Body of pancreas (tissue), 4 donors: Measurements from ENCODE around the gene GFOD1. TPM values are rescaled to one million over a fixed set of nuclear protein-coding genes. Genes with fewer than 3 reads are reported as not detected.

Experiments
- ATAC-seq: fragments of 150-250 bp; one replicate; pipeline ENCODE4 v1.9.1; 2016
- DNase-seq, 4 donors: peaks; one replicate each; pipeline ENCODE4 v3.0.0-alpha.2; 2019
- H3K27ac ChIP-seq, 4 donors: fragments of 200-600 bp; sonication (generic); 1 replicate in 3 of 4; 2 replicates in 1 of 4; pipeline versions ENCODE4 v1.5.1 to v1.6.1; 2016 to 2019; ENCODE audit warnings: mild to moderate bottlenecking in 1 of 4, mixed read lengths in 1 of 4, moderate library complexity in 1 of 4
- H3K27me3 ChIP-seq, 2 donors: fragments of 200-600 bp; sonication (generic); one replicate each; pipeline ENCODE4 v1.6.0; 2016; ENCODE audit warnings: mild to moderate bottlenecking in 1 of 2
- H3K36me3 ChIP-seq, 2 donors: fragments of 200-600 bp; sonication (generic); replicated peaks in 1 of 2; 2 replicates each; pipeline ENCODE4 v1.5.1; 2016; ENCODE audit warnings: low read depth in 2 of 2; ENCODE audit not compliant: insufficient read depth in 1 of 2
- H3K4me1 ChIP-seq: fragments of 200-600 bp; sonication (generic); one replicate; pipeline ENCODE4 v1.6.0; 2016
- H3K4me3 ChIP-seq, 2 donors: fragments of 200-600 bp; sonication (generic); 1 replicate in 1 of 2; 2 replicates in 1 of 2; pipeline ENCODE4 v1.5.1; 2016 to 2019
- H3K9me3 ChIP-seq, 3 donors: fragments of 200-600 bp; sonication (generic); 1 replicate in 2 of 3; 2 replicates in 1 of 3; pipeline ENCODE4 v1.5.1; 2016
- POLR2A ChIP-seq, 3 donors: fragments of 450-650 bp; IDR thresholded peaks; one replicate each; pipeline ENCODE4 v1.6.1; 2016; ENCODE audit warnings: antibody characterized with exemption in 3 of 3, mild to moderate bottlenecking in 2 of 3
- WGBS, 2 donors: methylation state at CpG; one replicate each; pipeline ENCODE4 v1.1.5; 2017; 5-methylcytosine and 5-hydroxymethylcytosine counted together
- intact Hi-C: fragments of 100-400 bp; cut with DNase I; formaldehyde crosslinking; loops from one replicate; pipeline ENCODE4 v1.15.1; 2023
- total RNA-seq, 2 donors: library from RNA; depleted of rRNA; stranded (reverse); fragments of >200 nt; gene quantifications; one replicate each; pipeline ENCODE4 v1.1.0, GENCODE V29; 2016
- TF ChIP-seq, protein P1 (sequence below), 7 experiments: fragments of 450-650 bp in 4 of 7; fragments of 200-600 bp in 3 of 7; sonication (generic) in 3 of 7; IDR thresholded peaks; one replicate each; pipeline ENCODE4 v1.5.1; 2016 to 2019; ENCODE audit warnings: antibody characterized with exemption in 7 of 7

The GFOD1 gene
- total RNA-seq, 2 donors from 2014 or later, result 4.3 to 5.2 TPM

DNA sequence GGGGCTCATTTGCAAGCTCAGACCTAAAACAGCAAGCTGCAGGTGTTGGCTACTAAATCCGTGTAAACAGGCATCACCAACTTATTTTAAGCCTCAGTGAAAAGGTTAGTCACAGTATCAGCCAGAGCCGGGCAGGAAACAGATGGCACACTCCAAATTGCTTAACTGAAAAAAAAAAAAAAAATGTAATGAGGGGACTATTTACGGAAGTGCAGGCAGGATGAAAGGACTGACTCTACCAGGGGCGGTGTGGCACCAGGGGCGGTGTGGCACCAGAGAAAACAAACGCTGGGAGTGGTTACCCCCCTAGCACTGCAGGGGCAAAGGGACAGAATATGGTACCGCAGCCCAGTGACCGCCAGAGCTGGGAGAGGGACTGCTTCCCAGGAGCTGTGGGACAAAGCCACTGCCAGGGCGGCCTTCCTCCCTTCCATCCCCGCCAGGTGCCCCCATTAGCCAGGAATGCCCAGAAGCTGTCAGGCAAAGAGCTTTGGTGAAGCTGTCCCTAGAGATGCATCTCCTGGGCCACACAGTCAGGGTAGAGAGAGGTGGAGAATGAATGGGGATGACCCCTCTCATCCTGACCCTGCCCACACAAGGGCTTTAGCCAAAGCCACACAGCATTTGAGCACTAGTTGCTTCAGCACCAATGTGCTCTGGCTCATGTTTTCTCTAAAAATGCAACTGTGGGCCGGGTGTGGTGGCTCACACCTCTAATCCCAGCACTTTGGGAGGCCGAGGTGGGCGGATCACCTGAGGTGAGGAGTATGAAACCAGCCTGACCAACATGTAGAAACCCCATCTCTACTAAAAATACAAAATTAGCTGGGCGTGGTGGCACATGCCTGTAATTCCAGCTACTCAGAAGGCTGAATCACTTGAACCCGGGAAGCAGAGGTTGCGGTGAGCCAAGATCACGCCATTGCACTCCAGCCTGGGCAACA is 39.6 kb upstream of the GFOD1 start:
- H3K36me3 ChIP-seq, result no peaks in the 10 kb centered on the region
- H3K9me3 ChIP-seq, result no peaks in the 10 kb centered on the region
- peak; percentile 68 for ATAC-seq
- intact Hi-C loops, result no loop called here
- no peaks in the 10 kb centered on the region for H3K4me1 ChIP-seq
- no peak overlapping the region for H3K4me3 ChIP-seq
- peak in 3 of 4 donors; percentile 20 to 53 (median 22) for DNase-seq
- peak overlapping the region in 2 of 4 donors; percentile 24 to 57 for H3K27ac ChIP-seq
- no peaks in the 10 kb centered on the region for H3K27me3 ChIP-seq
- WGBS, 2 donors, result 75 to 80% methylated on average over 14 to 15 of the region's 17 CpGs
- TF ChIP-seq POLR2A (IDR thresholded peaks at IDR 0.05), result no peak
- TF ChIP-seq, protein P1, sequence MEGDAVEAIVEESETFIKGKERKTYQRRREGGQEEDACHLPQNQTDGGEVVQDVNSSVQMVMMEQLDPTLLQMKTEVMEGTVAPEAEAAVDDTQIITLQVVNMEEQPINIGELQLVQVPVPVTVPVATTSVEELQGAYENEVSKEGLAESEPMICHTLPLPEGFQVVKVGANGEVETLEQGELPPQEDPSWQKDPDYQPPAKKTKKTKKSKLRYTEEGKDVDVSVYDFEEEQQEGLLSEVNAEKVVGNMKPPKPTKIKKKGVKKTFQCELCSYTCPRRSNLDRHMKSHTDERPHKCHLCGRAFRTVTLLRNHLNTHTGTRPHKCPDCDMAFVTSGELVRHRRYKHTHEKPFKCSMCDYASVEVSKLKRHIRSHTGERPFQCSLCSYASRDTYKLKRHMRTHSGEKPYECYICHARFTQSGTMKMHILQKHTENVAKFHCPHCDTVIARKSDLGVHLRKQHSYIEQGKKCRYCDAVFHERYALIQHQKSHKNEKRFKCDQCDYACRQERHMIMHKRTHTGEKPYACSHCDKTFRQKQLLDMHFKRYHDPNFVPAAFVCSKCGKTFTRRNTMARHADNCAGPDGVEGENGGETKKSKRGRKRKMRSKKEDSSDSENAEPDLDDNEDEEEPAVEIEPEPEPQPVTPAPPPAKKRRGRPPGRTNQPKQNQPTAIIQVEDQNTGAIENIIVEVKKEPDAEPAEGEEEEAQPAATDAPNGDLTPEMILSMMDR (IDR thresholded peaks at IDR 0.05), result no peak

DNA sequence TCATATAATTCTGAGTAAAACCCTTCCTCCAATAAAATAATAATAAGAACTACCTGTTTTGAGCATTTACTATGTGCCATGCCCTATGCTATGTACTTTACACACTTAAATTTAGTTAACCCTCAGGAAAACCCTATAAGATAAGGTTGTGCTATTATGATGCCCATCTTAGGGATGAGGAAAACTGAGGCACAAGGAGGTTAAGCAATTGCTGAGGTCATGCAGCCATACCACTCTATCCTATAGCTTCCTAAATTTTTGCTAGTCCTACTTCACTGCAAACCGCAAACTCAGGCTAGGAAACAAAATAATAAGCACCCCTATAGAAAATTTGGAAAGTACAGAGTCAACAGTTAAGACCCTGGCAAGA is 38.9 kb upstream of the GFOD1 start:
- Histone ChIP-seq H3K4me3 (no peak overlapping the region), H3K4me1 (no peaks in the 10 kb centered on the region), H3K27ac (peak overlapping the region in 1 of 4 donors; percentile 55), H3K36me3 (no peaks in the 10 kb centered on the region), H3K9me3 (no peaks in the 10 kb centered on the region), H3K27me3 (no peaks in the 10 kb centered on the region)
- intact Hi-C loops, result no loop called here
- 80 to 100% methylated on average over 1 of the region's 1 CpG for WGBS, 2 donors
- TF ChIP-seq POLR2A (IDR thresholded peaks at IDR 0.05), result no peak
- TF ChIP-seq, protein P1 (IDR thresholded peaks at IDR 0.05), result no peak
- no peak for DNase-seq
- ATAC-seq, result no peak

DNA sequence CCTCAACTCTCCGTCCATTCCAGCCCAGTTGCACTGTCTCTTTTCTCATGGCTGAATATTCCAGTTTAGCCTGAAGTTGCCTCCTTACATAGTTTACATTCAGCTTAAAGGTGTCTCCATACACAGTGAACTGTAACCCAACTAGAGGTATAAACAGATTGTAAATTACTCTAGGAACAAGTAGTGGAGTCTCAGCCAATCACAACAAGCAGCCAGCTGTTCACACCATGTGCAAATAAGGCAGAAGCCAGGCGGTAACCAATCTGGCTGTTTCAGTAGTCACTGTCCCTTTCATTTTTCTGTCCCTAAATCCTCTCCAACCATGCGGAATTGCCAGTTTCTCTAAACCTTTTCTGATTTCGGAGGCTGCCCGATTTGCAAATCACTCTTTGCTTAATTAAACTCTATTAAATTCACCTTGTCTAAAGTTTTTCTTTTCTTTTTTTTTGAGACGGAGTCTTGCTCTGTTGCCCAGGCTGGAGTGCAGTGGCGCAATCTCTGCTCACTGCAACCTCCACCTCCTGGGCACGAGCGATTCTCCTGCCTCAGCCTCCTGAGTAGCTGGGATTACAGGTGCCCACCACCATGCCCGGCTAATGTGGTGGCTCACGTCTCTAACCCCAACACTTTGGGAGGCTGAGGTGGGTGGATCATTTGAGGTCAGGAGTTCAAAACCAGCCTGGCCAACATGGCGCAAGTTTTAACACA is 37.6 kb upstream of the GFOD1 start:
- ATAC-seq, result no peak
- WGBS, 2 donors, result 78 to 81% methylated on average over 12 of the region's 12 CpGs
- DNase-seq, result no peak
- TF ChIP-seq POLR2A (IDR thresholded peaks at IDR 0.05), result no peak
- TF ChIP-seq, protein P1 (IDR thresholded peaks at IDR 0.05), result no peak
- no peak overlapping the region for H3K4me3 ChIP-seq
- intact Hi-C loops, result no loop called here
- H3K27ac ChIP-seq, result no peak overlapping the region
- no peaks in the 10 kb centered on the region for H3K9me3 ChIP-seq
- no peaks in the 10 kb centered on the region for H3K27me3 ChIP-seq
- H3K36me3 ChIP-seq, result no peaks in the 10 kb centered on the region
- H3K4me1 ChIP-seq, result no peaks in the 10 kb centered on the region

DNA sequence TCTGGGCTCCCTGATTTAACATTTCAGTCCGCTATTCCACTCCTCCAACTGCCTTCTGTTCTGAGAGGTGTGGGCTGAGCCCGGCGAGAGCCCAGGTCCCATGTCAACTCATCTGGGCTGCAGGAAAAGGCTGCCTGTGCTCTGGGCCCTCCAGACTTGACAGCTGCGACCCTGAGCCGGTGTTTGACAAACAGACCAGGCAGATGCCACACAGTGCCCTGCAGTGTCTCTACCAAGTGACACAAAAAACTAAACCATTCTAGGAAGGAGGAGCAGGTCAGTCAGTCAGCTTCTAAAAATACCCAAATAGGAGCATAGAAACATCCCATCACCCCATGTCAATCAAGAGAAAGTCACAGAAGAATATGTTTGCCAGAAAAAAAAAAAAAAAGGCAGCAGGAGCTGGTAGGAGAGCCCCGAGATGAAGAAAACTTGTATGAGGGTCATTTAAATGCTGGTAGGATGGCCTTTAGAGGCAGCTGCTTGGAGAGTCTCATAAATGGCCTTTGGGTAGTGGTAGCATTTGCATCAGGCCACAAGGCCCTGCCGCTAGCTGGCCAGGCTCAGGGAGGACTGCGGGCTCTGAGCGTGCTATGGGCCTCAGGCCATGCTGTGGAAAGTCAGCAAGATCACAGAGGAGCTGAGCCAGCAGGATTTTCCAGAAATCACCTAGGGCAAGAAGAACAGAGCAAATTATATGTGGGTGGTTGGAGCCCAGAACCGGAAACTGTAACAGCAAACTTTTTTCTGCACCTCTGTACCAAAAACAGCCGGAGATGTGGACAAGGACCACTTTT is 36.6 kb upstream of the GFOD1 start:
- TF ChIP-seq, protein P1 (IDR thresholded peaks at IDR 0.05), result no peak
- TF ChIP-seq POLR2A (IDR thresholded peaks at IDR 0.05), result no peak
- WGBS, 2 donors, result 82 to 87% methylated on average over 9 to 11 of the region's 11 CpGs
- H3K4me3 ChIP-seq, result no peak overlapping the region
- no peaks in the 10 kb centered on the region for H3K9me3 ChIP-seq
- H3K27ac ChIP-seq, result no peak overlapping the region
- intact Hi-C loops, result no loop called here
- no peaks in the 10 kb centered on the region for H3K4me1 ChIP-seq
- no peaks in the 10 kb centered on the region for H3K27me3 ChIP-seq
- no peaks in the 10 kb centered on the region for H3K36me3 ChIP-seq
- DNase-seq, result no peak
- ATAC-seq, result no peak
